DND-41 (cell line): ENCODE data around the gene CYP2U1.

Source experiments
- ATAC-seq: fragments of 200-7000 bp; cut with Tn5 transposase; 3 replicates; pipeline ENCODE4 v1.9.1; 2021; ENCODE audit warnings: low read depth; ENCODE audit not compliant: insufficient read depth
- DNase-seq: peaks from one replicate; pipeline ENCODE4 v3.0.0-alpha.2; 2020
- H2AFZ ChIP-seq: 2 replicates; pipeline ENCODE4 v1.6.0; 2012; ENCODE audit warnings: low read depth, low read length
- H3K27ac ChIP-seq: 2 replicates; pipeline ENCODE4 v1.5.1; 2012; ENCODE audit warnings: low read length, inconsistent platforms
- H3K27me3 ChIP-seq: fragments of 200-600 bp; sonication (generic); 2 replicates; pipeline ENCODE4 v1.6.0; 2012; ENCODE audit warnings: low read length, mild to moderate bottlenecking, inconsistent platforms; ENCODE audit not compliant: insufficient read depth, poor library complexity
- H3K36me3 ChIP-seq: 2 replicates; pipeline ENCODE4 v1.5.1; 2012; ENCODE audit warnings: low read length, inconsistent platforms; ENCODE audit not compliant: insufficient read depth
- H3K4me1 ChIP-seq: 2 replicates; pipeline ENCODE4 v1.5.1; 2012; ENCODE audit warnings: mild to moderate bottlenecking, low read length; ENCODE audit not compliant: insufficient read depth
- H3K4me2 ChIP-seq: 2 replicates; pipeline ENCODE4 v1.6.0; 2012; ENCODE audit warnings: mild to moderate bottlenecking, moderate library complexity, low read length, inconsistent platforms; ENCODE audit not compliant: insufficient read depth
- H3K4me3 ChIP-seq, 2 experiments: fragments of 200-600 bp in 1 of 2; shearing (Covaris generic) in 1 of 2; 2 replicates each; pipeline ENCODE4 v1.5.1; 2012 to 2016; ENCODE audit warnings: inconsistent platforms in 2 of 2, low read length in 2 of 2, mild to moderate bottlenecking in 2 of 2, low read depth in 1 of 2, moderate library complexity in 1 of 2
- H3K79me2 ChIP-seq: 2 replicates; pipeline ENCODE4 v1.6.0; 2012; ENCODE audit warnings: low read length, inconsistent platforms; ENCODE audit not compliant: insufficient read depth
- H3K9ac ChIP-seq: 2 replicates; pipeline ENCODE4 v1.6.0; 2012; ENCODE audit warnings: low read depth, mild to moderate bottlenecking, inconsistent platforms, low read length, moderate library complexity
- H3K9me3 ChIP-seq: 2 replicates; pipeline ENCODE4 v1.5.1; 2012; ENCODE audit warnings: low read length, moderate library complexity, mild to moderate bottlenecking, inconsistent platforms; ENCODE audit not compliant: insufficient read depth, severe bottlenecking
- H4K20me1 ChIP-seq: 2 replicates; pipeline ENCODE4 v1.6.0; 2012; ENCODE audit warnings: low read length; ENCODE audit not compliant: insufficient read depth
- CTCF ChIP-seq: IDR thresholded peaks from 2 replicates; pipeline ENCODE4 v1.5.1; 2012; ENCODE audit warnings: borderline replicate concordance, low read length, moderate library complexity, mild to moderate bottlenecking; ENCODE audit not compliant: poor library complexity, severe bottlenecking; ENCODE audit errors: extremely low read depth
- EZH2 ChIP-seq: IDR thresholded peaks from 3 replicates; pipeline ENCODE4 v1.6.1; 2012; ENCODE audit warnings: borderline replicate concordance, low read depth, mild to moderate bottlenecking, moderate library complexity, low read length, inconsistent platforms; ENCODE audit not compliant: severe bottlenecking

The CYP2U1 gene

GRCh38 chr4:107890779-107891178 is 40.6 kb upstream of the CYP2U1 start:
- Histone ChIP-seq H3K4me2 (no peak overlapping the region), H4K20me1 (no peaks in the 10 kb centered on the region), H3K4me3 (no peak overlapping the region), H2AFZ (no peak overlapping the region), H3K36me3 (no peaks in the 10 kb centered on the region), H3K9ac (no peak overlapping the region), H3K27me3 (peaks cover 5% of the 10 kb centered on the region), H3K4me1 (no peaks in the 10 kb centered on the region), H3K9me3 (peaks cover 12% of the 10 kb centered on the region), H3K27ac (no peak overlapping the region), H3K79me2 (no peaks in the 10 kb centered on the region)
- TF ChIP-seq CTCF (no peak), EZH2 (no peak)
- no peak for DNase-seq
- no peak for ATAC-seq

- no peak overlapping the region for H3K27ac ChIP-seq
Measured at GRCh38 chr4:107891299-107891698, 40.0 kb upstream of the CYP2U1 start.

GRCh38 chr4:107893171-107894137 is 37.9 kb upstream of the CYP2U1 start:
- no peak overlapping the region for H3K4me3 ChIP-seq
- no peaks in the 10 kb centered on the region for H3K79me2 ChIP-seq
- no peak for TF ChIP-seq EZH2
- TF ChIP-seq CTCF = no peak
- no peaks in the 10 kb centered on the region for H4K20me1 ChIP-seq
- H3K9ac ChIP-seq = no peak overlapping the region
- H3K36me3 ChIP-seq = no peaks in the 10 kb centered on the region
- H3K4me2 ChIP-seq = no peak overlapping the region
- no peak overlapping the region for H3K27ac ChIP-seq
- H3K9me3 ChIP-seq = peaks cover 4% of the 10 kb centered on the region
- ATAC-seq = no peak
- DNase-seq = no peak
- peaks cover 19% of the 10 kb centered on the region for H3K27me3 ChIP-seq
- no peak overlapping the region for H2AFZ ChIP-seq
- H3K4me1 ChIP-seq = no peaks in the 10 kb centered on the region

More at GRCh38 chr4:107891299-107891698, 40.0 kb upstream of the CYP2U1 start:
- Histone ChIP-seq H3K9ac (no peak overlapping the region), H3K4me3 (no peak overlapping the region), H2AFZ (no peak overlapping the region), H4K20me1 (no peaks in the 10 kb centered on the region), H3K4me1 (no peaks in the 10 kb centered on the region), H3K36me3 (no peaks in the 10 kb centered on the region), H3K27me3 (peaks cover 5% of the 10 kb centered on the region), H3K79me2 (no peaks in the 10 kb centered on the region), H3K4me2 (no peak overlapping the region), H3K9me3 (peaks cover 12% of the 10 kb centered on the region)
- no peak for DNase-seq
- no peak for TF ChIP-seq CTCF
- TF ChIP-seq EZH2 = no peak
- no peak for ATAC-seq
